Measurements from ENCODE around the gene GBX2. TPM values are rescaled to one million over a fixed set of nuclear protein-coding genes. Genes with fewer than 3 reads are reported as not detected.

The GBX2 gene
- total and polyA plus RNA-seq, 2 experiments from 2014 or later: 0.99 to 1.3 TPM

DNA sequence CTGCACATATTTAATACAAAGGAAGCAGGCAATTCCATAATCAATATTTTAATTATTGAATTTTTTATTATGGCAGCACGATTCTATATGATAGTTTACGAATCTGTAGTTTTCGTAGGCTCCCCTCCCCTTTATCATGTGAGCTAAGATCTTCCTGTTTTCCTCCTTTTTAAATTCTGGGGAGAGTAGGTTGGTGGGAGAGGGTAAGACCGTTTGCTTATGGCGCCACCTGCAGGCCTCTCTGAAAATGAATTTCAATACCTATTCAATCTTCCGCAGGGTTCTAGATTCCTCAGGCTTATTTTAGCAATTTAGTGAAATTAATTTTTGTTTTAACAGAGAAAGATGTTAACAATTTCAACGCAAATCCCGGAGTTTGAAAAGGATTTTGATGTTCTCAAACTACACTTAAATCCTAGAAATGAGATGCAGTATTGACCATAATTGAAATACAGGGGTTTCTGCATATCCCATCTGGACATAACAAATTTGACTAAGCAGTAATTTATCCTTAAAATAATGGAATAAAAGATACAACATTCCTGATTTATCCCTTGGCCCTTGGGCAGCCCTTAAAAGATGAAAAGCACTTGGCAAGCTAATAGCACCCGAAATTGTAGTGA lies 12.8 kb upstream of the GBX2 start:
- peak overlapping the region; percentile 81; the same call in 1 of the 2 replicates for H3K4me2 ChIP-seq
- Mint-ChIP-seq H3K4me1 (peaks cover 28% of the 10 kb centered on the region), H3K9me3 (peaks cover 19% of the 10 kb centered on the region), H3K27ac (no peak overlapping the region), H3K27me3 (ENCODE audit: insufficient read depth, low read depth, poor library complexity) (peaks cover 36% of the 10 kb centered on the region), H3K36me3 (ENCODE audit: low read depth) (peaks cover 3% of the 10 kb centered on the region; the same call in 1 of the 3 replicates), H3K4me3 (no peak overlapping the region)
- no peaks in the 10 kb centered on the region for H3K79me2 ChIP-seq (replicated peaks; ENCODE audit: insufficient read depth)
- H3F3A ChIP-seq (replicated peaks; ENCODE audit: low read depth): peaks cover 3% of the 10 kb centered on the region; the same call in 1 of the 2 replicates
- H3K4me1 ChIP-seq (ENCODE audit: insufficient read depth): peaks cover 14% of the 10 kb centered on the region
- DNase-seq (ENCODE audit: low spot score): peak; percentile 92
- peak; percentile 13 for ATAC-seq
- no peak overlapping the region for H3K27ac ChIP-seq (ENCODE audit: low read depth)
- no peaks in the 10 kb centered on the region for H3K9me2 ChIP-seq (ENCODE audit: insufficient read depth)
- peaks cover 46% of the 10 kb centered on the region for H3K27me3 ChIP-seq (ENCODE audit: insufficient read depth)
- TF ChIP-seq, protein P1, sequence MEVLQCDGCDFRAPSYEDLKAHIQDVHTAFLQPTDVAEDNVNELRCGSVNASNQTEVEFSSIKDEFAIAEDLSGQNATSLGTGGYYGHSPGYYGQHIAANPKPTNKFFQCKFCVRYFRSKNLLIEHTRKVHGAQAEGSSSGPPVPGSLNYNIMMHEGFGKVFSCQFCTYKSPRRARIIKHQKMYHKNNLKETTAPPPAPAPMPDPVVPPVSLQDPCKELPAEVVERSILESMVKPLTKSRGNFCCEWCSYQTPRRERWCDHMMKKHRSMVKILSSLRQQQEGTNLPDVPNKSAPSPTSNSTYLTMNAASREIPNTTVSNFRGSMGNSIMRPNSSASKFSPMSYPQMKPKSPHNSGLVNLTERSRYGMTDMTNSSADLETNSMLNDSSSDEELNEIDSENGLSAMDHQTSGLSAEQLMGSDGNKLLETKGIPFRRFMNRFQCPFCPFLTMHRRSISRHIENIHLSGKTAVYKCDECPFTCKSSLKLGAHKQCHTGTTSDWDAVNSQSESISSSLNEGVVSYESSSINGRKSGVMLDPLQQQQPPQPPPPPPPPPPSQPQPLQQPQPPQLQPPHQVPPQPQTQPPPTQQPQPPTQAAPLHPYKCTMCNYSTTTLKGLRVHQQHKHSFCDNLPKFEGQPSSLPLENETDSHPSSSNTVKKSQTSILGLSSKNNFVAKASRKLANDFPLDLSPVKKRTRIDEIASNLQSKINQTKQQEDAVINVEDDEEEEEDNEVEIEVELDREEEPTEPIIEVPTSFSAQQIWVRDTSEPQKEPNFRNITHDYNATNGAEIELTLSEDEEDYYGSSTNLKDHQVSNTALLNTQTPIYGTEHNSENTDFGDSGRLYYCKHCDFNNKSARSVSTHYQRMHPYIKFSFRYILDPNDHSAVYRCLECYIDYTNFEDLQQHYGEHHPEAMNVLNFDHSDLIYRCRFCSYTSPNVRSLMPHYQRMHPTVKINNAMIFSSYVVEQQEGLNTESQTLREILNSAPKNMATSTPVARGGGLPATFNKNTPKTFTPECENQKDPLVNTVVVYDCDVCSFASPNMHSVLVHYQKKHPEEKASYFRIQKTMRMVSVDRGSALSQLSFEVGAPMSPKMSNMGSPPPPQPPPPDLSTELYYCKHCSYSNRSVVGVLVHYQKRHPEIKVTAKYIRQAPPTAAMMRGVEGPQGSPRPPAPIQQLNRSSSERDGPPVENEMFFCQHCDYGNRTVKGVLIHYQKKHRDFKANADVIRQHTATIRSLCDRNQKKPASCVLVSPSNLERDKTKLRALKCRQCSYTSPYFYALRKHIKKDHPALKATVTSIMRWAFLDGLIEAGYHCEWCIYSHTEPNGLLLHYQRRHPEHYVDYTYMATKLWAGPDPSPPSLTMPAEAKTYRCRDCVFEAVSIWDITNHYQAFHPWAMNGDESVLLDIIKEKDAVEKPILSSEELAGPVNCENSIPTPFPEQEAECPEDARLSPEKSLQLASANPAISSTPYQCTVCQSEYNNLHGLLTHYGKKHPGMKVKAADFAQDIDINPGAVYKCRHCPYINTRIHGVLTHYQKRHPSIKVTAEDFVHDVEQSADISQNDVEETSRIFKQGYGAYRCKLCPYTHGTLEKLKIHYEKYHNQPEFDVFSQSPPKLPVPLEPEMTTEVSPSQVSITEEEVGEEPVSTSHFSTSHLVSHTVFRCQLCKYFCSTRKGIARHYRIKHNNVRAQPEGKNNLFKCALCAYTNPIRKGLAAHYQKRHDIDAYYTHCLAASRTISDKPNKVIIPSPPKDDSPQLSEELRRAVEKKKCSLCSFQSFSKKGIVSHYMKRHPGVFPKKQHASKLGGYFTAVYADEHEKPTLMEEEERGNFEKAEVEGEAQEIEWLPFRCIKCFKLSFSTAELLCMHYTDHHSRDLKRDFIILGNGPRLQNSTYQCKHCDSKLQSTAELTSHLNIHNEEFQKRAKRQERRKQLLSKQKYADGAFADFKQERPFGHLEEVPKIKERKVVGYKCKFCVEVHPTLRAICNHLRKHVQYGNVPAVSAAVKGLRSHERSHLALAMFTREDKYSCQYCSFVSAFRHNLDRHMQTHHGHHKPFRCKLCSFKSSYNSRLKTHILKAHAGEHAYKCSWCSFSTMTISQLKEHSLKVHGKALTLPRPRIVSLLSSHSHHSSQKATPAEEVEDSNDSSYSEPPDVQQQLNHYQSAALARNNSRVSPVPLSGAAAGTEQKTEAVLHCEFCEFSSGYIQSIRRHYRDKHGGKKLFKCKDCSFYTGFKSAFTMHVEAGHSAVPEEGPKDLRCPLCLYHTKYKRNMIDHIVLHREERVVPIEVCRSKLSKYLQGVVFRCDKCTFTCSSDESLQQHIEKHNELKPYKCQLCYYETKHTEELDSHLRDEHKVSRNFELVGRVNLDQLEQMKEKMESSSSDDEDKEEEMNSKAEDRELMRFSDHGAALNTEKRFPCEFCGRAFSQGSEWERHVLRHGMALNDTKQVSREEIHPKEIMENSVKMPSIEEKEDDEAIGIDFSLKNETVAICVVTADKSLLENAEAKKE (CRISPR knock-in tag; IDR thresholded peaks at IDR 0.05): no peak
- TF ChIP-seq, protein P2, sequence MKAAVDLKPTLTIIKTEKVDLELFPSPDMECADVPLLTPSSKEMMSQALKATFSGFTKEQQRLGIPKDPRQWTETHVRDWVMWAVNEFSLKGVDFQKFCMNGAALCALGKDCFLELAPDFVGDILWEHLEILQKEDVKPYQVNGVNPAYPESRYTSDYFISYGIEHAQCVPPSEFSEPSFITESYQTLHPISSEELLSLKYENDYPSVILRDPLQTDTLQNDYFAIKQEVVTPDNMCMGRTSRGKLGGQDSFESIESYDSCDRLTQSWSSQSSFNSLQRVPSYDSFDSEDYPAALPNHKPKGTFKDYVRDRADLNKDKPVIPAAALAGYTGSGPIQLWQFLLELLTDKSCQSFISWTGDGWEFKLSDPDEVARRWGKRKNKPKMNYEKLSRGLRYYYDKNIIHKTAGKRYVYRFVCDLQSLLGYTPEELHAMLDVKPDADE (IDR thresholded peaks at IDR 0.05): no peak
- TF ChIP-seq EZH2phosphoT487 (IDR thresholded peaks at IDR 0.05; ENCODE audit: unreplicated experiment) (no peak), JUNB (IDR thresholded peaks at IDR 0.05; ENCODE audit: unreplicated experiment) (no peak), REST (IDR thresholded peaks at IDR 0.05; ENCODE audit: unreplicated experiment) (no peak), ZNF114 (CRISPR knock-in tag; IDR thresholded peaks at IDR 0.05) (no peak), ZNF331 (CRISPR knock-in tag; IDR thresholded peaks at IDR 0.05; ENCODE audit: low read depth) (no peak)
- TF ChIP-seq, protein P3, sequence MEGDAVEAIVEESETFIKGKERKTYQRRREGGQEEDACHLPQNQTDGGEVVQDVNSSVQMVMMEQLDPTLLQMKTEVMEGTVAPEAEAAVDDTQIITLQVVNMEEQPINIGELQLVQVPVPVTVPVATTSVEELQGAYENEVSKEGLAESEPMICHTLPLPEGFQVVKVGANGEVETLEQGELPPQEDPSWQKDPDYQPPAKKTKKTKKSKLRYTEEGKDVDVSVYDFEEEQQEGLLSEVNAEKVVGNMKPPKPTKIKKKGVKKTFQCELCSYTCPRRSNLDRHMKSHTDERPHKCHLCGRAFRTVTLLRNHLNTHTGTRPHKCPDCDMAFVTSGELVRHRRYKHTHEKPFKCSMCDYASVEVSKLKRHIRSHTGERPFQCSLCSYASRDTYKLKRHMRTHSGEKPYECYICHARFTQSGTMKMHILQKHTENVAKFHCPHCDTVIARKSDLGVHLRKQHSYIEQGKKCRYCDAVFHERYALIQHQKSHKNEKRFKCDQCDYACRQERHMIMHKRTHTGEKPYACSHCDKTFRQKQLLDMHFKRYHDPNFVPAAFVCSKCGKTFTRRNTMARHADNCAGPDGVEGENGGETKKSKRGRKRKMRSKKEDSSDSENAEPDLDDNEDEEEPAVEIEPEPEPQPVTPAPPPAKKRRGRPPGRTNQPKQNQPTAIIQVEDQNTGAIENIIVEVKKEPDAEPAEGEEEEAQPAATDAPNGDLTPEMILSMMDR (conservative IDR thresholded peaks at IDR 0.05; ENCODE audit: low read depth in 2 of 2): peak; percentile 82 to 96
- no peak overlapping the region for H3K4me3 ChIP-seq
- H4K20me1 ChIP-seq (replicated peaks; ENCODE audit: insufficient read depth): no peaks in the 10 kb centered on the region
- no peak overlapping the region for H2AFZ ChIP-seq
- no peaks in the 10 kb centered on the region; the same call in 1 of the 2 replicates for H3K36me3 ChIP-seq (ENCODE audit: insufficient read depth)
